Measurements from ENCODE around the gene ARID3B. TPM values are rescaled to one million over a fixed set of nuclear protein-coding genes. Genes with fewer than 3 reads are reported as not detected.

The ARID3B gene
- total and polyA plus RNA-seq, 2 of the 13 experiments (the other 11 are each of a cell fraction or from before 2014, with no cell fraction given): 5.3 to 12.8 TPM

DNA sequence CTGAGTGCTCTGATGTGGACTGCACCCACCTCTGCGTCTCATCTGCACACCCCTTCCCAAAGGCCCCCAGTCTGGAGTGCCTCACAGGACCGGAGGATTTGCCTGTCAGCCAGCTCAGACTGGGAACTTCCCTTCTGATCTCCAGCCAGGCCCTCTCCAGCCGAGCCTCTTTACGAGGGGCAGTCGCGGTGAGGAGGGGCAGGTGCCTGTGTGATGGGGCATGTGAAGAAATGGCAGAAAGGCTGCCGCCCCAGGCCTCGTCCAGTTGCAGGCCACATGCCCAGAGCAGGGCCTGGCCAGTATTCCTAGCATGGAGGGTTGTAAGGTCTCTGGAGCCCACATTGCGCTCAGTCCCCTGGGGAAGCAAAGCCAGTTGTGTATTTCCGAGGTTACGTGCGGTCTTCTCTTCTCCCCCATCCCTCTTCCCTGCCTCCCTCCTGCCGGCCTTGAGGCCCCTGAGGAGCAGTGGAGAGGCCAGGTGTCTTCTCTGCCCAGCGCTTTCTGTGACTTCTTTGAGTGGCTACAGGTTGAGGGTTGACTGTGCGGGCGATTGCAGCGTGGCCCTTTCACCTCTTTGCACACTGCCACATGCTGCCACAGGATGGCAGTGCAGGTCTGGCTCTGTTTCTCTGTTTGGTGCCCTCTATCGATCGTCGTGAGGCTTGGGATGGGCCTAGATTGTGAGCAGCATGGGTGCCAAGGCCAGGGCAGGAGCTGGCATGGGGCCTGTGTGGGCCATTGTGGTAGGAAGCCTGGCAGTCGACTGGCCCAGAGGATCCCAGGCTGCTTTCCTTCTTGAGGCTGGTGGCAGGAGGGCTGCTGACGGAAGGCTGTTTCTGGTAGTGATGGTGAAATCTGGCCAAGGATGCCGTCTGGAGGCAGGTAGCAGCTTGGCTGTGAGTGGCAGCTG lies 79.9 kb downstream of the ARID3B start (continued):
- TF ChIP-seq, protein P1, sequence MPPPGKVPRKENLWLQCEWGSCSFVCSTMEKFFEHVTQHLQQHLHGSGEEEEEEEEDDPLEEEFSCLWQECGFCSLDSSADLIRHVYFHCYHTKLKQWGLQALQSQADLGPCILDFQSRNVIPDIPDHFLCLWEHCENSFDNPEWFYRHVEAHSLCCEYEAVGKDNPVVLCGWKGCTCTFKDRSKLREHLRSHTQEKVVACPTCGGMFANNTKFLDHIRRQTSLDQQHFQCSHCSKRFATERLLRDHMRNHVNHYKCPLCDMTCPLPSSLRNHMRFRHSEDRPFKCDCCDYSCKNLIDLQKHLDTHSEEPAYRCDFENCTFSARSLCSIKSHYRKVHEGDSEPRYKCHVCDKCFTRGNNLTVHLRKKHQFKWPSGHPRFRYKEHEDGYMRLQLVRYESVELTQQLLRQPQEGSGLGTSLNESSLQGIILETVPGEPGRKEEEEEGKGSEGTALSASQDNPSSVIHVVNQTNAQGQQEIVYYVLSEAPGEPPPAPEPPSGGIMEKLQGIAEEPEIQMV (CRISPR knock-in tag; IDR thresholded peaks at IDR 0.05; ENCODE audit: low read depth): no peak
- no peak for TF ChIP-seq ZSCAN22 (CRISPR knock-in tag; IDR thresholded peaks at IDR 0.05)
- TF ChIP-seq HNRNPLL (IDR thresholded peaks at IDR 0.05; ENCODE audit: low read depth, low read length, poor library complexity, severe bottlenecking): peak; percentile 30
- TF ChIP-seq, protein P2, sequence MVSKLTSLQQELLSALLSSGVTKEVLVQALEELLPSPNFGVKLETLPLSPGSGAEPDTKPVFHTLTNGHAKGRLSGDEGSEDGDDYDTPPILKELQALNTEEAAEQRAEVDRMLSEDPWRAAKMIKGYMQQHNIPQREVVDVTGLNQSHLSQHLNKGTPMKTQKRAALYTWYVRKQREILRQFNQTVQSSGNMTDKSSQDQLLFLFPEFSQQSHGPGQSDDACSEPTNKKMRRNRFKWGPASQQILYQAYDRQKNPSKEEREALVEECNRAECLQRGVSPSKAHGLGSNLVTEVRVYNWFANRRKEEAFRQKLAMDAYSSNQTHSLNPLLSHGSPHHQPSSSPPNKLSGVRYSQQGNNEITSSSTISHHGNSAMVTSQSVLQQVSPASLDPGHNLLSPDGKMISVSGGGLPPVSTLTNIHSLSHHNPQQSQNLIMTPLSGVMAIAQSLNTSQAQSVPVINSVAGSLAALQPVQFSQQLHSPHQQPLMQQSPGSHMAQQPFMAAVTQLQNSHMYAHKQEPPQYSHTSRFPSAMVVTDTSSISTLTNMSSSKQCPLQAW (CRISPR knock-in tag; IDR thresholded peaks at IDR 0.05): no peak
- TF ChIP-seq GABPA (IDR thresholded peaks at IDR 0.05; ENCODE audit: low read depth, low read length): no peak
- peak; percentile 47 for TF ChIP-seq GABPA (CRISPR knock-in tag; IDR thresholded peaks at IDR 0.05; ENCODE audit: low read depth)
- no peak for TF ChIP-seq MBNL3 (CRISPR knock-in tag; conservative IDR thresholded peaks at IDR 0.05)
- TF ChIP-seq ZNF367 (CRISPR knock-in tag; IDR thresholded peaks at IDR 0.05; ENCODE audit: borderline replicate concordance): no peak
- TF ChIP-seq ZNF441 (CRISPR knock-in tag; IDR thresholded peaks at IDR 0.05; ENCODE audit: borderline replicate concordance): no peak
- TF ChIP-seq, protein P3, sequence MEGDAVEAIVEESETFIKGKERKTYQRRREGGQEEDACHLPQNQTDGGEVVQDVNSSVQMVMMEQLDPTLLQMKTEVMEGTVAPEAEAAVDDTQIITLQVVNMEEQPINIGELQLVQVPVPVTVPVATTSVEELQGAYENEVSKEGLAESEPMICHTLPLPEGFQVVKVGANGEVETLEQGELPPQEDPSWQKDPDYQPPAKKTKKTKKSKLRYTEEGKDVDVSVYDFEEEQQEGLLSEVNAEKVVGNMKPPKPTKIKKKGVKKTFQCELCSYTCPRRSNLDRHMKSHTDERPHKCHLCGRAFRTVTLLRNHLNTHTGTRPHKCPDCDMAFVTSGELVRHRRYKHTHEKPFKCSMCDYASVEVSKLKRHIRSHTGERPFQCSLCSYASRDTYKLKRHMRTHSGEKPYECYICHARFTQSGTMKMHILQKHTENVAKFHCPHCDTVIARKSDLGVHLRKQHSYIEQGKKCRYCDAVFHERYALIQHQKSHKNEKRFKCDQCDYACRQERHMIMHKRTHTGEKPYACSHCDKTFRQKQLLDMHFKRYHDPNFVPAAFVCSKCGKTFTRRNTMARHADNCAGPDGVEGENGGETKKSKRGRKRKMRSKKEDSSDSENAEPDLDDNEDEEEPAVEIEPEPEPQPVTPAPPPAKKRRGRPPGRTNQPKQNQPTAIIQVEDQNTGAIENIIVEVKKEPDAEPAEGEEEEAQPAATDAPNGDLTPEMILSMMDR (CRISPR knock-in tag; IDR thresholded peaks at IDR 0.05): peak; percentile 92
- TF ChIP-seq, protein P4, sequence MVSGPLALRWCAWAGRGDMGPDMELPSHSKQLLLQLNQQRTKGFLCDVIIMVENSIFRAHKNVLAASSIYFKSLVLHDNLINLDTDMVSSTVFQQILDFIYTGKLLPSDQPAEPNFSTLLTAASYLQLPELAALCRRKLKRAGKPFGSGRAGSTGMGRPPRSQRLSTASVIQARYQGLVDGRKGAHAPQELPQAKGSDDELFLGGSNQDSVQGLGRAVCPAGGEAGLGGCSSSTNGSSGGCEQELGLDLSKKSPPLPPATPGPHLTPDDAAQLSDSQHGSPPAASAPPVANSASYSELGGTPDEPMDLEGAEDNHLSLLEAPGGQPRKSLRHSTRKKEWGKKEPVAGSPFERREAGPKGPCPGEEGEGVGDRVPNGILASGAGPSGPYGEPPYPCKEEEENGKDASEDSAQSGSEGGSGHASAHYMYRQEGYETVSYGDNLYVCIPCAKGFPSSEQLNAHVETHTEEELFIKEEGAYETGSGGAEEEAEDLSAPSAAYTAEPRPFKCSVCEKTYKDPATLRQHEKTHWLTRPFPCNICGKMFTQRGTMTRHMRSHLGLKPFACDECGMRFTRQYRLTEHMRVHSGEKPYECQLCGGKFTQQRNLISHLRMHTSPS (CRISPR knock-in tag; IDR thresholded peaks at IDR 0.05; ENCODE audit: low read depth): peak; percentile 72
- peak; percentile 93 for TF ChIP-seq ZBTB38 (CRISPR knock-in tag; IDR thresholded peaks at IDR 0.05)
- TF ChIP-seq JUN (CRISPR knock-in tag; IDR thresholded peaks at IDR 0.05): no peak
- no peak for TF ChIP-seq ZNF253 (CRISPR knock-in tag; IDR thresholded peaks at IDR 0.05; ENCODE audit: borderline replicate concordance)
- TF ChIP-seq ZNF30 (CRISPR knock-in tag; IDR thresholded peaks at IDR 0.05): no peak
- TF ChIP-seq ZNF747 (CRISPR knock-in tag; IDR thresholded peaks at IDR 0.05; ENCODE audit: borderline replicate concordance): no peak
- TF ChIP-seq, protein P5, sequence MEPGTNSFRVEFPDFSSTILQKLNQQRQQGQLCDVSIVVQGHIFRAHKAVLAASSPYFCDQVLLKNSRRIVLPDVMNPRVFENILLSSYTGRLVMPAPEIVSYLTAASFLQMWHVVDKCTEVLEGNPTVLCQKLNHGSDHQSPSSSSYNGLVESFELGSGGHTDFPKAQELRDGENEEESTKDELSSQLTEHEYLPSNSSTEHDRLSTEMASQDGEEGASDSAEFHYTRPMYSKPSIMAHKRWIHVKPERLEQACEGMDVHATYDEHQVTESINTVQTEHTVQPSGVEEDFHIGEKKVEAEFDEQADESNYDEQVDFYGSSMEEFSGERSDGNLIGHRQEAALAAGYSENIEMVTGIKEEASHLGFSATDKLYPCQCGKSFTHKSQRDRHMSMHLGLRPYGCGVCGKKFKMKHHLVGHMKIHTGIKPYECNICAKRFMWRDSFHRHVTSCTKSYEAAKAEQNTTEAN (CRISPR knock-in tag; conservative IDR thresholded peaks at IDR 0.05): no peak
- no peak for TF ChIP-seq KMT2A (CRISPR knock-in tag; IDR thresholded peaks at IDR 0.05)
- TF ChIP-seq, protein P6, sequence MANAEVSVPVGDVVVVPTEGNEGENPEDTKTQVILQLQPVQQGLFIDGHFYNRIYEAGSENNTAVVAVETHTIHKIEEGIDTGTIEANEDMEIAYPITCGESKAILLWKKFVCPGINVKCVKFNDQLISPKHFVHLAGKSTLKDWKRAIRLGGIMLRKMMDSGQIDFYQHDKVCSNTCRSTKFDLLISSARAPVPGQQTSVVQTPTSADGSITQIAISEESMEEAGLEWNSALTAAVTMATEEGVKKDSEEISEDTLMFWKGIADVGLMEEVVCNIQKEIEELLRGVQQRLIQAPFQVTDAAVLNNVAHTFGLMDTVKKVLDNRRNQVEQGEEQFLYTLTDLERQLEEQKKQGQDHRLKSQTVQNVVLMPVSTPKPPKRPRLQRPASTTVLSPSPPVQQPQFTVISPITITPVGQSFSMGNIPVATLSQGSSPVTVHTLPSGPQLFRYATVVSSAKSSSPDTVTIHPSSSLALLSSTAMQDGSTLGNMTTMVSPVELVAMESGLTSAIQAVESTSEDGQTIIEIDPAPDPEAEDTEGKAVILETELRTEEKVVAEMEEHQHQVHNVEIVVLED (CRISPR knock-in tag; IDR thresholded peaks at IDR 0.05; ENCODE audit: borderline replicate concordance): no peak

All from HepG2 (cell line).